Measurements from ENCODE around the gene PLCL2.

The PLCL2 gene

GRCh38 chr3:17138246-17139039 is 253.7 kb downstream of the PLCL2 start:
- no peak overlapping the region for H3K4me3 ChIP-seq (ENCODE audit: low read depth in 1 of 2, low read length in 2 of 2)
- H3K36me3 ChIP-seq (ENCODE audit: insufficient read depth, low read length): no peaks in the 10 kb centered on the region
- H3K27ac ChIP-seq (ENCODE audit: low read depth, low read length): no peak overlapping the region
- H3K9me3 ChIP-seq (ENCODE audit: low read length): no peaks in the 10 kb centered on the region
- no peaks in the 10 kb centered on the region for H3K4me1 ChIP-seq (ENCODE audit: insufficient read depth, low read length)
- H3K9ac ChIP-seq (ENCODE audit: low read length): no peak overlapping the region
- H3K27me3 ChIP-seq (ENCODE audit: control insufficient read depth in 1 of 2, insufficient read depth in 2 of 2, low read length in 2 of 2): no peaks in the 10 kb centered on the region

Data from muscle layer of colon (tissue), 2 donors.